NCI-H187 treated with DMSO at 0.1 percent for 48 hours (cell line): ENCODE results near the gene PRTFDC1.

Source experiments
- DNase-seq: peaks from one replicate; lab custom pipeline; 2025; lab: John Stamatoyannopoulos, UW

The PRTFDC1 gene

GRCh38 chr10:24872049-24872789 is 80.2 kb downstream of the PRTFDC1 start:
- DNase-seq, result no peak

GRCh38 chr10:24871011-24871935 is 81.1 kb downstream of the PRTFDC1 start:
- DNase-seq, result no peak

- DNase-seq, result no peak
Measured at GRCh38 chr10:24869354-24870015, 82.9 kb downstream of the PRTFDC1 start.

- no peak for DNase-seq
Measured at GRCh38 chr10:24866604-24867583, 85.5 kb downstream of the PRTFDC1 start.

DNA sequence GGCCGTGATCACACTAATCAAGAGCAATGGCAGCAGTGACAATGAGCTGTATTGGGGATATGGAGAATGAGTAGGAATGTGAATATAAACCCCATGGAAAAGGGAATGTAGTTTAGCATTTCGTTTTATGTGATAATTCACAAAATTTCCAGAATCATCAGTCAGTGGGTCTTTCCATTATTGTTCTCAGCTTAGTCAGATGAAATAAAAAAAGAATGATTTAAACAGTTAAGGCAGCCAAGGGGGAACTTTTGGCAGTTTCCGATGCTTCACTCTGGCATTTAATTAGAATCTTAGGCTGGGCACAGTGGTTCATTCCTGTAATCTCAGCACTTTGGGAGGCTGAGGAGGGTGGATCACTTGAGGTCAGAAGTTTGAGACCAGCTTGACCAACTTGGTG is 86.6 kb downstream of the PRTFDC1 start:
- no peak for DNase-seq

DNA sequence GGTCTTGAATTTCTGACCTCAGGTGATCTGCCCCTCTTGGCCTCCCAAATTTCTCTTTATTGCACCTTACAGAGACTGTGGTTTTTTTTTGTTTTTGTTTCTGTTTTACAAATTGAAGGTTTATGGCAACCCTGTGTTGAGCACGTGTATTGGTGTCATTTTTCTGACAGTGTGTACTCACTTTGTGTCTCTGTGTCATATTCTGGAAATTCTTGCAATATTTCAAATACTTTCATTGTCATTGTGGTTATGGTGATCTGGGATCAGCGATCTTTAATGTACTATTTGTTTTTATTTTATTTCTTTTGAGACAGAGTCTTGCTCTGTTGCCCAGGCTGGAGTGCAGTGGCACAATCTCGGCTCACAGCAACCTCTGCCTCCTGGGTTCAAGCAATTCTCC is 89.8 kb downstream of the PRTFDC1 start:
- DNase-seq, result no peak

DNA sequence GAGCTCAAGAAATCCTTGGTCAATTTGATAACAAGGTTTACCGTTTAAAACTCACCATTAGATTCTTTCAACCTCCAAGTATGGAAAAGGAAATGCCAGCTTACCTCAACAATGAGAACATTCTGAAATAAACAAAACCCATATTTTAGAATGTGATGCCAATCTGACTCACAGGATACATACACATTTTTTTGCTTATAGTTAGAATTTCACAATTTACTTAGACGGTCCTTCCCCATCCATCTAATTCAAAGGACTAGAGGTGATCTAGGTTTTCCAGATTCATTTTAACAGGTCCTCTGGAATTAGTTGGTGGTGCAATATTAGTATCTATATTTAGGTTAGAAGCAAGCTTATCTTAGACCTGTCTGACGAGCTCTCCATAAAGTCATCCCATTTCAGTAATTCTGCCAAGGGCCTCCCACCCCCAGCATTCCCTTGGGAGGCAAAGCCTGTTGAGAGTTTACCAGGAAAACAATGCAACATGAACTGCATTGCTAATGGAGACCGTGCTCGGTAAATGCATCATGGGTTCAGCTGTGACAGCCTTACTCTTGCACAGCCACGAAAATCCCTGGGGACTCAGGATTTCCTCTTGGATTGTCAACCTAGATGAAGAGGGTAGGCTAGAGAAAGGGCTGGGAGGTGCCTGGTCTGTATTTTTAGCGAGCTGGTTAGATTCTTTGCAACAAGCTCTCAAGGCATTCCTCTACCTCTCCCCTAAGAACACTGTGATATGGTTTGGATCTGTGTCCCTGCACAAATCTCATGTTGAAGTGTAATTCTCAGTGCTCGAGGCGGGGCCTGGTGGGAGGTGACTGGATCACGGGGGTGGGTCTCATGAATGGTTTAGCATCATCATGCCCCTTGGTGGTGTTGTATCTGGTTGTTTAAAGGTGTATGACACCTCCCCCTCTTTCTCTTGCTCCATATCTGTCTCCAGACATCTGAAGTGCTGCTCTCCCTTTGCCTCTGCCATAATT is 93.8 kb downstream of the PRTFDC1 start:
- peak; percentile 33 for DNase-seq

GRCh38 chr10:24857031-24857725 is 95.2 kb downstream of the PRTFDC1 start:
- no peak for DNase-seq

DNA sequence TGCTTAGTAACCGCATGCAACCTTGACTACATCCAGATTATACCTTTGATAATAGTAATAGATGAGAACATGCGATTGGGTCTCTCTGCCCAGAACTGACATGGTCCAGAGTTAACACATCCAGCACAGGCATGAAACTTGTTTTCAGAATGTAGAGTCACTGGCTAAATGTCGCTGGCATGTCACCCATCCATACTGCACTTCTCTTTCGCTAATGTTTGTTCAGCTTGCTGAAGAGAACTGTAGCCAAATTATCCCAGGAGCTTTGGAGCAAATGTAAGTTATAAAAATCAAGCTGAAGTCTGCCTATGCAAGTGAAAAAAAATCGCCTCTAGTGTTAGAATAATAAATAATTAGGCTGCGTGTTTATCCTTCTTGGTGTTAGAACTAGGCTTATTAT is 98.2 kb downstream of the PRTFDC1 start:
- no peak for DNase-seq

- no peak for DNase-seq
Measured at GRCh38 chr10:24853661-24854060, 98.7 kb downstream of the PRTFDC1 start.

DNA sequence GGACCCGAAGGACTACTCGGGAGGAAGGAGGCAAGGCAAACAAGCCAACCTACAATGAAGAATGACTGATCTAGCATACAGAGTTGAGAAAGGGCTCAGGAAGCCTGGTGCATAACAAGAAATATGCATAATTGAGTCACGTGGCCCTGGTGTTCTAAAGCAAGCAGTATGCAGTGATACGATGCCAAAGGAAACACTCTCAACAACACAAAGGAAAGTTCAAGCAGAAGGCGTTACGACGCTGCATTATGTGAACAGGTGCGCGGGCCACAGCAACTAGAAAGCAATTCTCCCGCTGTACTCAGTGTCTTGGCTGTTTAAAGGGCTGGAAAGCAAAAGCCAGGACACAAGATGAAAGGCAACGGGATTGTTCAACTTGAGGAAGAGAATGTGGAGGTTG is 100.8 kb downstream of the PRTFDC1 start:
- DNase-seq, result peak; percentile 61

GRCh38 chr10:24850727-24851296 is 101.6 kb downstream of the PRTFDC1 start:
- no peak for DNase-seq

GRCh38 chr10:24849501-24850299 is 102.7 kb downstream of the PRTFDC1 start:
- DNase-seq, result no peak

DNA sequence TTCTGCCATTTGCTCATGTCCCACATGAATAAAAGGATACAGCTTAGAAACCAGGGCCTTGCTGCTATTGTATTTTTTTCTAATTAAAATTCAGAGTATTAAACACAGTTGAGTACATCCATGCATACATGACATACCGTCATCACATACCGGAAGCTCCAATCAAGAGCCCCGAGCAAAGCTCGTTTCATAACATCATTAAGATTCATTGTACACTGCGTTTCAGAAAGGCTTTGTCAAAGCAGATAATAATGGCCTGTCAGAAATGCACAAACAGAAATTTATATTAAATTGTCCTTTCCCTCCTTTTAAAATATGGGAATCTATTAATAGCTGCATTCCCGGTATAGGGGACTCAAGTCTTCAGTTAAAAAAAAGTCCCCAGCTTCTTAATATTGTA is 103.4 kb downstream of the PRTFDC1 start:
- no peak for DNase-seq

DNA sequence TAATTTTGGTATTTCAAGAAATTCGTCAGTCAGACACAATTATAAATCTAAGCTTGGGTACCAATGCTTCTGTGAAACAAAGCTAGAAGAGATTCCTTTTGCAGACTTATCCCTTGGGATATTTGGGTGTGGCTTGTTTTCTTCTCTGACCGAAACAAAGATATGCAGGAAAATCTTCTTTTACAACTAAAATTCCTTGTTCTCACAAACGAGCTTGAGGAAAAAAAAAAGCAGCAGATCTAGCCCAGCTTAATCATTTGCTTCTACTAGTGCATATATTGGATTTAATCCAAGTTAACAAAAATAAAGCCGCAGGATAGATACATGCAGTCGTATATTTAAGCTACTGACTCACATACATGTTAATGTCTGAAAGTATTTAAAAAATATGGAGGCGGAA is 104.2 kb downstream of the PRTFDC1 start:
- no peak for DNase-seq

DNA sequence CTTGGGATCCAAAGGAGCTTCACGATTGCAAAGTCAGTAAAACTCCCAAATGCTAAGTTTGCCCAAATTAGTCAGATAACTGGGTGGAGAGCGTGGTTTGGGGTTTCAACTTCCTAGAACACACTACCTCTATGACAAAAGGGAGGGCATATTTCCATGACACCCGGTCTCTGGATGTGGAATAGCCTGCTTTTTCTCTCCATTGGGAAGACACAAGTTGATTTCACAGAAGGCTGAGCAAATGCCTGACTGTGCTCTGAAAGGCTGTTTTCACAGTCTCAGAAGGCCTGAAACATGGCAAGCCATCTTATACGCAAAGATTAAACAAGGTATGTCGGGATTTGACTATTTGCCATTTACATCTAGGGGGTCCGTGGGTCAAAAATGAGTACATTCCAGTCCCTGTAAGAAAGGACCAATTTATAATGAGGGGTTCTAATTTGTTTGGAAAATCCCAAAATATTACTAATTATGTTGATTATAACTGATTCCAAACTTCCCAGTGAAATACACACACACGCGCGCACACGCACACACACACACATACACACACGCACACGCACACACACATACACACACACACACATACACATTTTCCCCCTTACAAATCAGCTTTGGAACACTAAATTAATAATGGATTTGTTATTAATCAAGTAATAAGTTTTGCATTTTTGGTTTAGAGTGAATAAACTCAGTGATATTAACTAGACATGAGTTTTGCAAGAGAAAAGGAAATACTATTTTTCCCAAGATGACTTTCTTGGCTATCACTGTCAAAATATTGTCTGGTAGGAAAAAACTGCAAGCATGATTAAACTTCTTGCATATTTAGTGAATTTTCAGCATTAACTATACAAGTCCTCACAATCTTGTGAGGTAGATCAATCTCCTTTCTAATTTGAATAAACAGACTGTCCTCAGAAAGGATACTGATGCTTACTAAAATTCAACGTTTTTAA is 105.0 kb downstream of the PRTFDC1 start:
- DNase-seq, result no peak

- DNase-seq, result no peak
Measured at GRCh38 chr10:24844742-24845141, 107.7 kb downstream of the PRTFDC1 start.
